Ascending aorta (tissue), 2 donors: ENCODE results near the gene HOXA2. TPM values are rescaled to one million over a fixed set of nuclear protein-coding genes. Genes with fewer than 3 reads are reported as not detected.

ENCODE experiments used
- DNase-seq, 2 donors: peaks; one replicate each; pipeline ENCODE4 v3.0.0-alpha.2; 2019; ENCODE audit warnings: low spot score in 2 of 2
- H3K27ac ChIP-seq, 2 donors: fragments of 200-600 bp; sonication (generic); one replicate each; pipeline ENCODE4 v1.5.1; 2016 to 2017; ENCODE audit warnings: mild to moderate bottlenecking in 1 of 2
- H3K27me3 ChIP-seq: fragments of 200-600 bp; sonication (generic); one replicate; pipeline ENCODE4 v1.5.1; 2017
- H3K36me3 ChIP-seq, 2 donors: fragments of 200-600 bp; sonication (generic); one replicate each; pipeline ENCODE4 v1.5.1; 2016
- H3K4me1 ChIP-seq, 2 donors: fragments of 200-600 bp; sonication (generic); one replicate each; pipeline ENCODE4 v1.5.1; 2016 to 2017; ENCODE audit warnings: mild to moderate bottlenecking in 1 of 2
- H3K4me3 ChIP-seq, 2 donors: fragments of 200-600 bp; sonication (generic); one replicate each; pipeline ENCODE4 v1.5.1; 2016 to 2017; ENCODE audit warnings: mild to moderate bottlenecking in 1 of 2
- H3K9me3 ChIP-seq, 2 donors: fragments of 200-600 bp; sonication (generic); one replicate each; pipeline ENCODE4 v1.5.1; 2016
- CTCF ChIP-seq, 3 experiments: fragments of 200-600 bp in 2 of 3; fragments of 450-650 bp in 1 of 3; sonication (generic) in 2 of 3; IDR thresholded peaks; one replicate each; pipeline ENCODE4 v1.5.1; 2016 to 2019; ENCODE audit warnings: antibody characterized with exemption in 3 of 3, mild to moderate bottlenecking in 1 of 3, moderate library complexity in 1 of 3
- intact Hi-C: fragments of 100-400 bp; cut with DNase I; formaldehyde crosslinking; loops from one replicate; pipeline ENCODE4 v1.15.1; 2023
- total RNA-seq: library from RNA; depleted of rRNA; stranded (reverse); fragments of >200 nt; gene quantifications from one replicate; pipeline ENCODE4 v1.1.0, GENCODE V29; 2016

Gene HOXA2
- total RNA-seq, 1 donor from 2014 or later = 36.5 TPM

- TF ChIP-seq CTCF (IDR thresholded peaks at IDR 0.05) = no peak
- Histone ChIP-seq H3K36me3 (no peaks in the 10 kb centered on the region), H3K4me1 (peaks cover 0 to 2% of the 10 kb centered on the region in 2 donors), H3K9me3 (no peaks in the 10 kb centered on the region), H3K4me3 (peak overlapping the region; percentile 34 to 37), H3K27me3 (peaks cover 8% of the 10 kb centered on the region), H3K27ac (no peak overlapping the region)
- no peak for DNase-seq
- intact Hi-C loops = no loop called here
These were observed 14.2 kb downstream of the HOXA2 start for GRCh38 chr7:27088002-27088922.

DNA sequence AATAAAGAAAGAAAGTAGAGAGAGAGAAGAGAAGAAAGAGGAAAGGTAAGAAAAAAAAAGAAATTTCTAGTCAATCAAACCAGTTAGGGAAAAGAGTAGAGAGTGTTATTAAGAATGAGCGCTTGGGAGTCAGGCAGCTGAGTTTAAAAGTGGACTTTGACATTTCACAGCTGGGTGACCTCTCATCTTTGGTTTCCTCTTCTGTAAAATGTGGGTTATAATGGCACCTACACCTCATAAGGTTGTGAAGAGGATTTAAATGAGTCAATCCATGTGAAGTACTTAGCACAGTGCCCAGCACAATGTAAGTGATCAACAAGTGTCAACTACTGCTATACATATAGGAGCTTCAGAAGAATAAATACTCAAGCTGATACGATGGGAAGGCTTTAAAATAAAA is 18.8 kb downstream of the HOXA2 start:
- no peak for DNase-seq
- TF ChIP-seq CTCF (IDR thresholded peaks at IDR 0.05) = no peak
- no peak overlapping the region for H3K4me3 ChIP-seq
- no peaks in the 10 kb centered on the region for H3K36me3 ChIP-seq
- H3K9me3 ChIP-seq = no peaks in the 10 kb centered on the region
- intact Hi-C loops = no loop called here
- H3K27ac ChIP-seq = no peak overlapping the region
- H3K4me1 ChIP-seq = peaks cover 0 to 2% of the 10 kb centered on the region in 2 donors
- H3K27me3 ChIP-seq = peaks cover 8% of the 10 kb centered on the region

DNA sequence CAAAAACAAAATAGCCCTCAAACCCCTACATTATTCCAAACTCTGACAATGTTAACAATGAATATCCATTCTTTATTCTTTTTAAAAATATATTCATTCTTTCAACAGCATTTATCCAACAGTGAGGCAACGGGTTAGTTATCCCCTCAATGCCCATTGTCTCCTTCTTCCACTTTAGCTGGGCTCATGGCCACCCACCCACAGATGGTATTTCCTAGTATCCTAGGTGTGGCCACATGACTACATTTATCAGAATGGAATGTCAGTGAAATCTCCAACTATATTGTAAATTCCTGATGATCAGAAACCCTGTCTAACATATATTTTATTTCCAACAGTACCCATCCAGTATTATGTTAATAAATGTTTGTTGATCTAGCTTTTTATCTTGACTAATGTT is 20.3 kb downstream of the HOXA2 start:
- no peak for DNase-seq
- no peak overlapping the region for H3K4me3 ChIP-seq
- H3K4me1 ChIP-seq = no peaks in the 10 kb centered on the region
- H3K27me3 ChIP-seq = no peaks in the 10 kb centered on the region
- intact Hi-C loops = no loop called here
- no peaks in the 10 kb centered on the region for H3K9me3 ChIP-seq
- no peaks in the 10 kb centered on the region for H3K36me3 ChIP-seq
- no peak overlapping the region for H3K27ac ChIP-seq
- TF ChIP-seq CTCF (IDR thresholded peaks at IDR 0.05) = no peak

DNA sequence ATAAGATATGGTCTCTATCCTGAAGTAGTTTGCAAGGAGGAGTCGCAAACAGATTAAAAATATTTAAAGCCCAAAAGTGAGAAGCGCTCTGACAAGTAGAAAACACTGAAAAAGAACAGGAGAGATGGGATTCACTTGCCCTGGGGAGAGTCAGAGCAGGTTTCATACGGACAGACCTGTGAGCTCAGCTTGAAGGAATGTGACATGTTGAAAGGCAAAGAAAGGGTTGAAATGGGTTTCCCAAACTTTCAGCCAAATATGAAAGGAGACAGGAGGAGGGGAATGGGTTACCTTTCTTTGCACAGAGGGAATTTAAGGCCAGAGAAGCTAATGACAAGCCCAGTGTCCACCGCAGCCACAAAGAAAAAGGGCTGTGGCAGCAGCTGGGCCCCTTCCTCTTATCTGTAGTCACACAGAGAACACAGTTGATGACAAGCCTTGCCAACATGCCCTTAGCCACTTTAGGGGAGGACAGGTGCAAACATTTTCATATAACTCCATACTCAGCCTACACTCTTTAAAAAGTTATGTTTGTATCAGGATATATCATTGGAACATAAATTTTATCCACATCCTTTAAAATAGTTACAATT is 21.5 kb downstream of the HOXA2 start:
- DNase-seq = no peak
- Histone ChIP-seq H3K27ac (no peak overlapping the region), H3K4me1 (no peaks in the 10 kb centered on the region), H3K9me3 (no peaks in the 10 kb centered on the region), H3K36me3 (no peaks in the 10 kb centered on the region), H3K4me3 (no peak overlapping the region), H3K27me3 (no peaks in the 10 kb centered on the region)
- intact Hi-C loops = no loop called here
- TF ChIP-seq CTCF (IDR thresholded peaks at IDR 0.05) = no peak

GRCh38 chr7:27079234-27079975 is 23.1 kb downstream of the HOXA2 start:
- intact Hi-C loops = no loop called here
- no peak for TF ChIP-seq CTCF (IDR thresholded peaks at IDR 0.05)
- H3K36me3 ChIP-seq = no peaks in the 10 kb centered on the region
- H3K4me3 ChIP-seq = no peak overlapping the region
- DNase-seq = no peak
- H3K27me3 ChIP-seq = no peaks in the 10 kb centered on the region
- no peaks in the 10 kb centered on the region for H3K9me3 ChIP-seq
- H3K4me1 ChIP-seq = no peaks in the 10 kb centered on the region
- H3K27ac ChIP-seq = no peak overlapping the region
